ENCODE results near the gene SLC6A12.
"Not testable (repeated sequence)": the region's sequence is repeated elsewhere in the genome, so short reads cannot be mapped to it uniquely, and the experiment has no call there.

Gene SLC6A12

GRCh38 chr12:214003-214741 is at the start of gene SLC6A12:
SLC6A12 (minus strand) TSS chr12:214157; CDS start chr12:209986, 4,171 bp downstream.
- DNase-seq (ENCODE audit: low read depth, low spot score), result no peak

GRCh38 chr12:263574-263973 is 49.6 kb upstream of the SLC6A12 start:
- DNase-seq (ENCODE audit: low read depth, low spot score), result no peak

GRCh38 chr12:262817-263216 is 48.9 kb upstream of the SLC6A12 start, which contains the start of gene SLC6A13:
SLC6A13 (minus strand) TSS chr12:262836; CDS start chr12:260052, 2,784 bp downstream.
- DNase-seq (ENCODE audit: low read depth, low spot score), result no peak

GRCh38 chr12:262113-262512 is 48.2 kb upstream of the SLC6A12 start:
- DNase-seq (ENCODE audit: low read depth, low spot score), result no peak

- no peak for DNase-seq (ENCODE audit: low read depth, low spot score)
Observed at GRCh38 chr12:257521-258321, 43.8 kb upstream of the SLC6A12 start.

GRCh38 chr12:256958-257357 is 43.0 kb upstream of the SLC6A12 start:
- no peak for DNase-seq (ENCODE audit: low read depth, low spot score)

GRCh38 chr12:256225-256624 is 42.3 kb upstream of the SLC6A12 start:
- DNase-seq (ENCODE audit: low read depth, low spot score), result no peak

GRCh38 chr12:254912-255311 is 41.0 kb upstream of the SLC6A12 start:
- DNase-seq (ENCODE audit: low read depth, low spot score), result no peak

- no peak for DNase-seq (ENCODE audit: low read depth, low spot score)
Observed at GRCh38 chr12:254039-254438, 40.1 kb upstream of the SLC6A12 start.

- no peak for DNase-seq (ENCODE audit: low read depth, low spot score)
Observed at GRCh38 chr12:253116-253831, 39.3 kb upstream of the SLC6A12 start.

- DNase-seq (ENCODE audit: low read depth, low spot score), result no peak
Observed at GRCh38 chr12:252636-253035, 38.7 kb upstream of the SLC6A12 start.

GRCh38 chr12:247271-247670 is 33.3 kb upstream of the SLC6A12 start:
- no peak for DNase-seq (ENCODE audit: low read depth, low spot score)

GRCh38 chr12:243381-243780 is 29.4 kb upstream of the SLC6A12 start:
- DNase-seq (ENCODE audit: low read depth, low spot score), result no peak

GRCh38 chr12:242496-242895 is 28.5 kb upstream of the SLC6A12 start:
- DNase-seq (ENCODE audit: low read depth, low spot score), result no peak

- DNase-seq (ENCODE audit: low read depth, low spot score), result no peak
Observed at GRCh38 chr12:241266-241665, 27.3 kb upstream of the SLC6A12 start.

GRCh38 chr12:240566-240965 is 26.6 kb upstream of the SLC6A12 start:
- DNase-seq (ENCODE audit: low read depth, low spot score), result no peak

- no peak for DNase-seq (ENCODE audit: low read depth, low spot score)
Observed at GRCh38 chr12:238736-239398, 24.9 kb upstream of the SLC6A12 start.

GRCh38 chr12:238116-238515 is 24.2 kb upstream of the SLC6A12 start:
- no peak for DNase-seq (ENCODE audit: low read depth, low spot score)

GRCh38 chr12:237026-237815 is 23.3 kb upstream of the SLC6A12 start:
- no peak for DNase-seq (ENCODE audit: low read depth, low spot score)

GRCh38 chr12:236445-236844 is 22.5 kb upstream of the SLC6A12 start:
- DNase-seq (ENCODE audit: low read depth, low spot score), result no peak

GRCh38 chr12:235967-236366 is 22.0 kb upstream of the SLC6A12 start:
- not testable (repeated sequence) for DNase-seq (ENCODE audit: low read depth, low spot score)
